Neural cell (in vitro differentiated cells): ENCODE results near the gene CERKL. TPM values are rescaled to one million over a fixed set of nuclear protein-coding genes. Genes with fewer than 3 reads are reported as not detected.

Experiments
- H2AFZ ChIP-seq: fragments of 200-600, 300-800 bp; sonication (generic), shearing (Covaris generic); 2 replicates; pipeline ENCODE4 v1.6.0; 2014; ENCODE audit warnings: low read depth, mild to moderate bottlenecking, antibody characterized with exemption, low read length, moderate library complexity
- H3F3A ChIP-seq: fragments of 200-600 bp; shearing (Covaris generic); 2 replicates; pipeline ENCODE4 v1.6.1; 2016; ENCODE audit warnings: mild to moderate bottlenecking, moderate library complexity, mixed read lengths, antibody characterized with exemption, low read length; ENCODE audit not compliant: insufficient read depth, poor library complexity, severe bottlenecking
- H3K27ac ChIP-seq: fragments of 200-600, 300-800 bp; sonication (generic), shearing (Covaris generic); 2 replicates; pipeline ENCODE4 v1.5.1; 2014; ENCODE audit warnings: mild to moderate bottlenecking, low read length, moderate library complexity
- H3K27me3 ChIP-seq: fragments of 300-800, 200-600 bp; sonication (generic), shearing (Covaris generic); 2 replicates; pipeline ENCODE4 v1.6.0; 2014; ENCODE audit warnings: mild to moderate bottlenecking, low read depth, low read length, moderate library complexity; ENCODE audit not compliant: insufficient read depth
- H3K36me3 ChIP-seq: fragments of 300-800, 200-600 bp; sonication (generic), shearing (Covaris generic); 2 replicates; pipeline ENCODE4 v1.5.1; 2014; ENCODE audit warnings: mild to moderate bottlenecking, antibody characterized with exemption, low read length, moderate library complexity; ENCODE audit not compliant: insufficient read depth
- H3K4me2 ChIP-seq: fragments of 300-800, 200-600 bp; sonication (generic), shearing (Covaris generic); 2 replicates; pipeline ENCODE4 v1.6.0; 2014; ENCODE audit warnings: mild to moderate bottlenecking, low read length
- H3K4me3 ChIP-seq: fragments of 300-800, 200-600 bp; sonication (generic), shearing (Covaris generic); 2 replicates; pipeline ENCODE4 v1.5.1; 2014; ENCODE audit warnings: mild to moderate bottlenecking, low read length, moderate library complexity
- H3K79me2 ChIP-seq: fragments of 200-600 bp; shearing (Covaris generic); replicated peaks from 2 replicates; pipeline ENCODE4 v1.6.0; 2014; ENCODE audit warnings: mild to moderate bottlenecking, low read length, moderate library complexity; ENCODE audit not compliant: insufficient read depth
- H3K9ac ChIP-seq: fragments of 300-800, 200-600 bp; sonication (generic), shearing (Covaris generic); 2 replicates; pipeline ENCODE4 v1.6.1; 2016; ENCODE audit warnings: mild to moderate bottlenecking, low read length, mixed read lengths
- H3K9me2 ChIP-seq: fragments of 200-600 bp; shearing (Covaris generic); 2 replicates; pipeline ENCODE4 v1.6.1; 2016; ENCODE audit warnings: mild to moderate bottlenecking, low read length, mixed read lengths; ENCODE audit not compliant: insufficient read depth
- H3K9me3 ChIP-seq: fragments of 200-600, 300-800 bp; sonication (generic), shearing (Covaris generic); 2 replicates; pipeline ENCODE4 v1.6.1; 2016; ENCODE audit warnings: mild to moderate bottlenecking, mixed run types, low read length, moderate library complexity, mixed read lengths
- H4K20me1 ChIP-seq: fragments of 200-600 bp; shearing (Covaris generic); 2 replicates; pipeline ENCODE4 v1.6.1; 2016; ENCODE audit warnings: mild to moderate bottlenecking, mixed run types; ENCODE audit not compliant: insufficient read depth
- EP300 ChIP-seq: fragments of 450-650 bp; conservative IDR thresholded peaks from 2 replicates; pipeline ENCODE4 v1.6.1; 2014; ENCODE audit warnings: antibody characterized with exemption, mild to moderate bottlenecking, moderate library complexity; ENCODE audit not compliant: poor library complexity, severe bottlenecking
- EZH2 ChIP-seq: fragments of 200-600, 300-800 bp; shearing (Covaris generic), sonication (generic); IDR thresholded peaks from 2 replicates; pipeline ENCODE4 v1.6.1; 2014; ENCODE audit warnings: antibody characterized with exemption, low read length, borderline replicate concordance, mild to moderate bottlenecking; ENCODE audit not compliant: insufficient read depth, poor library complexity, severe bottlenecking
- MXI1 ChIP-seq: fragments of 450-650 bp; conservative IDR thresholded peaks from 2 replicates; pipeline ENCODE4 v1.6.1; 2014; ENCODE audit warnings: antibody characterized with exemption, mild to moderate bottlenecking; ENCODE audit not compliant: poor library complexity, severe bottlenecking
- POLR2AphosphoS5 ChIP-seq: IDR thresholded peaks from 2 replicates; pipeline ENCODE4 v1.6.1; 2012
- RAD21 ChIP-seq: fragments of 450-650 bp; conservative IDR thresholded peaks from 2 replicates; pipeline ENCODE4 v1.6.1; 2014; ENCODE audit warnings: antibody characterized with exemption, mild to moderate bottlenecking, moderate library complexity
- SMC3 ChIP-seq: fragments of 450-650 bp; conservative IDR thresholded peaks from 2 replicates; pipeline ENCODE4 v1.6.1; 2014; ENCODE audit warnings: antibody characterized with exemption, mild to moderate bottlenecking, moderate library complexity; ENCODE audit not compliant: poor library complexity
- TAF1 ChIP-seq: IDR thresholded peaks from 2 replicates; pipeline ENCODE4 v1.6.1; 2012; ENCODE audit warnings: low read depth
- polyA plus RNA-seq: library from polyadenylated mRNA; depleted of rRNA; stranded (reverse); fragments of >200 nt; gene quantifications from 2 replicates; pipeline ENCODE4 v1.2.3, GENCODE V29; 2014
- TF ChIP-seq, protein P1 (sequence below): IDR thresholded peaks from 2 replicates; pipeline ENCODE4 v1.6.1; 2012; ENCODE audit warnings: borderline replicate concordance
- TF ChIP-seq, protein P2 (sequence below): fragments of 450-650 bp; IDR thresholded peaks from 2 replicates; pipeline ENCODE4 v1.5.1; 2014; ENCODE audit warnings: antibody characterized with exemption, mild to moderate bottlenecking, moderate library complexity; ENCODE audit not compliant: poor library complexity, severe bottlenecking

CERKL gene
- polyA plus RNA-seq, 1 donor from 2014 or later, result not detected

DNA sequence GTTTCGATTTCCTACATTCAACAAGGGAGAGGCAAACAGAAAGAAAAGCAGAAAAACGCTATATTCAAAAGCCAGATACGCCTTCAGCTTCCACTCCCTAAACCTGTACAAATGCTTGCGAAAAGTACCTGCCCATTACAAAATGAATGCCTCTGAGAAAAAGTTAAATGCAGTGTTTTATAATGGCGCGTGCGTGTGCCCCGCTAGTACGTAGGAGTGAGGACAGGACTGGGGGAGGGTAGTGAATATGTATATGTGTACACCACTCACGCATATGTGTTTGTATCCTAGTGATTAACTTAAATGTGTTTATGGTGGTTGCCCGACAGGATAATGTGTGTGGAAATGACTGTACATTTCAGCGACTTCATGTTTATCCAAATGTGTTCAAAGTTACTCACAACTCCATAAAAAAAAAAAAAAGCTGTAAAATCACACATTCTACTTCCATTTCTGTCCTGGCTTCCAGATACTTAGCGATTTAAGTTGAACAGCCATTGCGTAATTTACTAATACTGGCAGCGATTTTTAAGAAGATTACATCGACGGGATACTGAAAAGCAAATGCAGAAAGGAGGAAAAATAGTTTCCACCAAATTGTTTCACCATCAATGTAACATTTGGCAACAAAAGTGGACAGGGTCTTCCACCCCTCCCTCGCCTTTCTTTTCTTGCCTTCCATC, 22.1 kb upstream of the CERKL start:
- TF ChIP-seq MXI1 (no peak), EZH2 (no peak), TAF1 (no peak), POLR2AphosphoS5 (no peak), RAD21 (no peak), EP300 (no peak), SMC3 (no peak)
- TF ChIP-seq, protein P1, sequence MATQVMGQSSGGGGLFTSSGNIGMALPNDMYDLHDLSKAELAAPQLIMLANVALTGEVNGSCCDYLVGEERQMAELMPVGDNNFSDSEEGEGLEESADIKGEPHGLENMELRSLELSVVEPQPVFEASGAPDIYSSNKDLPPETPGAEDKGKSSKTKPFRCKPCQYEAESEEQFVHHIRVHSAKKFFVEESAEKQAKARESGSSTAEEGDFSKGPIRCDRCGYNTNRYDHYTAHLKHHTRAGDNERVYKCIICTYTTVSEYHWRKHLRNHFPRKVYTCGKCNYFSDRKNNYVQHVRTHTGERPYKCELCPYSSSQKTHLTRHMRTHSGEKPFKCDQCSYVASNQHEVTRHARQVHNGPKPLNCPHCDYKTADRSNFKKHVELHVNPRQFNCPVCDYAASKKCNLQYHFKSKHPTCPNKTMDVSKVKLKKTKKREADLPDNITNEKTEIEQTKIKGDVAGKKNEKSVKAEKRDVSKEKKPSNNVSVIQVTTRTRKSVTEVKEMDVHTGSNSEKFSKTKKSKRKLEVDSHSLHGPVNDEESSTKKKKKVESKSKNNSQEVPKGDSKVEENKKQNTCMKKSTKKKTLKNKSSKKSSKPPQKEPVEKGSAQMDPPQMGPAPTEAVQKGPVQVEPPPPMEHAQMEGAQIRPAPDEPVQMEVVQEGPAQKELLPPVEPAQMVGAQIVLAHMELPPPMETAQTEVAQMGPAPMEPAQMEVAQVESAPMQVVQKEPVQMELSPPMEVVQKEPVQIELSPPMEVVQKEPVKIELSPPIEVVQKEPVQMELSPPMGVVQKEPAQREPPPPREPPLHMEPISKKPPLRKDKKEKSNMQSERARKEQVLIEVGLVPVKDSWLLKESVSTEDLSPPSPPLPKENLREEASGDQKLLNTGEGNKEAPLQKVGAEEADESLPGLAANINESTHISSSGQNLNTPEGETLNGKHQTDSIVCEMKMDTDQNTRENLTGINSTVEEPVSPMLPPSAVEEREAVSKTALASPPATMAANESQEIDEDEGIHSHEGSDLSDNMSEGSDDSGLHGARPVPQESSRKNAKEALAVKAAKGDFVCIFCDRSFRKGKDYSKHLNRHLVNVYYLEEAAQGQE, result no peak
- TF ChIP-seq, protein P2, sequence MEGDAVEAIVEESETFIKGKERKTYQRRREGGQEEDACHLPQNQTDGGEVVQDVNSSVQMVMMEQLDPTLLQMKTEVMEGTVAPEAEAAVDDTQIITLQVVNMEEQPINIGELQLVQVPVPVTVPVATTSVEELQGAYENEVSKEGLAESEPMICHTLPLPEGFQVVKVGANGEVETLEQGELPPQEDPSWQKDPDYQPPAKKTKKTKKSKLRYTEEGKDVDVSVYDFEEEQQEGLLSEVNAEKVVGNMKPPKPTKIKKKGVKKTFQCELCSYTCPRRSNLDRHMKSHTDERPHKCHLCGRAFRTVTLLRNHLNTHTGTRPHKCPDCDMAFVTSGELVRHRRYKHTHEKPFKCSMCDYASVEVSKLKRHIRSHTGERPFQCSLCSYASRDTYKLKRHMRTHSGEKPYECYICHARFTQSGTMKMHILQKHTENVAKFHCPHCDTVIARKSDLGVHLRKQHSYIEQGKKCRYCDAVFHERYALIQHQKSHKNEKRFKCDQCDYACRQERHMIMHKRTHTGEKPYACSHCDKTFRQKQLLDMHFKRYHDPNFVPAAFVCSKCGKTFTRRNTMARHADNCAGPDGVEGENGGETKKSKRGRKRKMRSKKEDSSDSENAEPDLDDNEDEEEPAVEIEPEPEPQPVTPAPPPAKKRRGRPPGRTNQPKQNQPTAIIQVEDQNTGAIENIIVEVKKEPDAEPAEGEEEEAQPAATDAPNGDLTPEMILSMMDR, result no peak
- peak overlapping the region; percentile 69 for H3K4me3 ChIP-seq
- peaks cover 23% of the 10 kb centered on the region for H3K9me3 ChIP-seq
- no peaks in the 10 kb centered on the region for H3F3A ChIP-seq
- H3K9me2 ChIP-seq, result no peaks in the 10 kb centered on the region
- H3K79me2 ChIP-seq, result no peaks in the 10 kb centered on the region
- peaks cover 100% of the 10 kb centered on the region for H3K27me3 ChIP-seq
- no peaks in the 10 kb centered on the region for H4K20me1 ChIP-seq
- H3K4me2 ChIP-seq, result no peak overlapping the region
- no peak overlapping the region for H3K9ac ChIP-seq
- no peaks in the 10 kb centered on the region for H3K36me3 ChIP-seq
- H3K27ac ChIP-seq, result no peak overlapping the region
- no peak overlapping the region for H2AFZ ChIP-seq

- Histone ChIP-seq H3K36me3 (no peaks in the 10 kb centered on the region), H3K79me2 (no peaks in the 10 kb centered on the region), H3K9me2 (no peaks in the 10 kb centered on the region), H3K4me3 (peak overlapping the region; percentile 26), H3F3A (no peaks in the 10 kb centered on the region), H3K27me3 (peaks cover 100% of the 10 kb centered on the region), H3K27ac (no peak overlapping the region), H2AFZ (no peak overlapping the region), H4K20me1 (no peaks in the 10 kb centered on the region), H3K9me3 (peaks cover 23% of the 10 kb centered on the region), H3K9ac (no peak overlapping the region), H3K4me2 (no peak overlapping the region)
- no peak for TF ChIP-seq EP300
- TF ChIP-seq POLR2AphosphoS5, result peak; percentile 12
- no peak for TF ChIP-seq RAD21
- TF ChIP-seq, protein P1, result peak; percentile 90
- peak; percentile 48 for TF ChIP-seq EZH2
- no peak for TF ChIP-seq MXI1
These were observed 21.1 kb upstream of the CERKL start for GRCh38 chr2:181677912-181678586.
